ENCODE measurements around the gene GTF2A1. TPM values are rescaled to one million over a fixed set of nuclear protein-coding genes. Genes with fewer than 3 reads are reported as not detected.

Gene GTF2A1
- total RNA-seq, 1 donor from 2014 or later: 20.8 TPM

- no peak for TF ChIP-seq CTCF (IDR thresholded peaks at IDR 0.05; ENCODE audit: borderline replicate concordance)
- Histone ChIP-seq H3K4me3 (no peak overlapping the region), H3K27me3 (ENCODE audit: low read depth) (no peaks in the 10 kb centered on the region), H3K36me3 (no peaks in the 10 kb centered on the region), H3K9me3 (replicated peaks) (no peaks in the 10 kb centered on the region), H3K4me1 (no peaks in the 10 kb centered on the region), H3K27ac (replicated peaks) (no peak overlapping the region)
- DNase-seq: no peak
- intact Hi-C loops (cut with micrococcal nuclease): no loop called here
These were observed 73.4 kb downstream of the GTF2A1 start for GRCh38 chr14:81147140-81147897.

- no peaks in the 10 kb centered on the region for H3K27me3 ChIP-seq (ENCODE audit: low read depth)
- no peaks in the 10 kb centered on the region for H3K4me1 ChIP-seq
- H3K9me3 ChIP-seq (replicated peaks): no peaks in the 10 kb centered on the region
- H3K4me3 ChIP-seq: no peak overlapping the region
- no peak overlapping the region for H3K27ac ChIP-seq (replicated peaks)
- intact Hi-C loops (cut with micrococcal nuclease): no loop called here
- DNase-seq: no peak
- no peaks in the 10 kb centered on the region for H3K36me3 ChIP-seq
- TF ChIP-seq CTCF (IDR thresholded peaks at IDR 0.05; ENCODE audit: borderline replicate concordance): no peak
These were observed 75.7 kb downstream of the GTF2A1 start for GRCh38 chr14:81144824-81145603.

- Histone ChIP-seq H3K9me3 (replicated peaks) (no peaks in the 10 kb centered on the region), H3K27ac (replicated peaks) (no peak overlapping the region), H3K36me3 (no peaks in the 10 kb centered on the region), H3K4me1 (no peaks in the 10 kb centered on the region), H3K27me3 (ENCODE audit: low read depth) (no peaks in the 10 kb centered on the region), H3K4me3 (no peak overlapping the region)
- intact Hi-C loops (cut with micrococcal nuclease): no loop called here
- no peak for DNase-seq
- TF ChIP-seq CTCF (IDR thresholded peaks at IDR 0.05; ENCODE audit: borderline replicate concordance): no peak
These were observed 77.0 kb downstream of the GTF2A1 start for GRCh38 chr14:81143793-81144192.

- Histone ChIP-seq H3K4me3 (no peak overlapping the region), H3K27me3 (ENCODE audit: low read depth) (no peaks in the 10 kb centered on the region), H3K36me3 (no peaks in the 10 kb centered on the region), H3K9me3 (replicated peaks) (no peaks in the 10 kb centered on the region), H3K27ac (replicated peaks) (no peak overlapping the region), H3K4me1 (no peaks in the 10 kb centered on the region)
- TF ChIP-seq CTCF (IDR thresholded peaks at IDR 0.05; ENCODE audit: borderline replicate concordance): no peak
- DNase-seq: no peak
- intact Hi-C loops (cut with micrococcal nuclease): no loop called here
These were observed 79.3 kb downstream of the GTF2A1 start for GRCh38 chr14:81141426-81141825.

- H3K36me3 ChIP-seq: no peaks in the 10 kb centered on the region
- peaks cover 9% of the 10 kb centered on the region for H3K9me3 ChIP-seq (replicated peaks)
- DNase-seq: no peak
- intact Hi-C loops (cut with micrococcal nuclease): no loop called here
- H3K4me3 ChIP-seq: no peak overlapping the region
- no peak for TF ChIP-seq CTCF (IDR thresholded peaks at IDR 0.05; ENCODE audit: borderline replicate concordance)
- H3K4me1 ChIP-seq: no peaks in the 10 kb centered on the region
- no peaks in the 10 kb centered on the region for H3K27me3 ChIP-seq (ENCODE audit: low read depth)
- H3K27ac ChIP-seq (replicated peaks): no peak overlapping the region
These were observed 82.3 kb downstream of the GTF2A1 start for GRCh38 chr14:81138429-81138828.
